Activated CD4-positive, alpha-beta T cell treated with anti-CD3 and anti-CD28 coated beads, Interleukin-2, Interleukin-4, amounts not matched to agents 100 ng/mL and 50 ng/mL, durations not matched to agents 16 hours and 8 hours (primary cell): ENCODE data around the gene REM1.
"Not testable (repeated sequence)": the region's sequence is repeated elsewhere in the genome, so short reads cannot be mapped to it uniquely, and the experiment has no call there.

ENCODE experiments used
- DNase-seq: peaks from one replicate; pipeline ENCODE4 v3.0.0-alpha.2; 2020; ENCODE audit warnings: low spot score

The REM1 gene

DNA sequence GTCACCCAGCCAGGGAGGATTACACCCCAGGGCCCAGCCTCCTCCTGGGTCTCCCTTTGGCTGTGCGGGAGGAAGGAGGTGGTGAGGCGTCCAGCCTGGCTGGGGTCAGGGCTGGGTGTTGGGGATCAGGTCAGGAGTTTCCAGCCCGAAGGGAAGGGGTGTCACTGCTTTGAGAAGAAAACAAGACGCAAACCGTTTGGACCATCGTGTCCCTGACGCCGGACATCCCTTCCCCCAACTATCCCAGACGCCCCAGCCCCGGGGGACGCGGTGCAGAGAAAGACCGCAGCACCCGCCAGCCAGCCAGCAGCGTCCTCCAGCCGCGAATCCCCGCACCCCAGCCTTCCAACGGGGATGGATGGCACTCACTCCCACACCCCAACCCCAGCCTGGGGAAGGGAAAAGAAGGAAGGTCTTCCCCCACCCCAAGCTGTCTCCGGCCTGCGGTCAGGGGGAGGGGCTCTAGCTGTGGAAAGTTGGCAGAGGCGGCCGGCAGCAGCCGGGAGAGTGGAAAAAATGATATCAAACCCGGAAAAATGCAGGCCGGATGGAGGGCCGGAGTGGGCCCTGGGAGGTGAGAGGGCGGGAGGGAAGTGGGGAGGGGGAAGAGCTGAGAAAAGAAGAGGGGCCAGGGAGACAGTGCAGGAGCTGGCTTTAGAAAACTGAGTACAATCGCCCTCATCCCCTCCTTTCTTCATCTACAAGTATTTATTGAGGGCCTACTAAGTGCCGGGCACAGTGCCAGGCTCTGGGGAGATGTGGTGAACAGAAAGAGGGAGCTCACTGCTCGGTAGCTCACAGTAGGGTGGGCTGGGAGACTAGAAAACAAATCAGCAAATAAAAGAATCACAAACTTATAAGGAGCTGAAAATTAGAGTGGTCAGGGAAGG, 10.6 kb downstream of the REM1 start:
- no peak for DNase-seq

DNA sequence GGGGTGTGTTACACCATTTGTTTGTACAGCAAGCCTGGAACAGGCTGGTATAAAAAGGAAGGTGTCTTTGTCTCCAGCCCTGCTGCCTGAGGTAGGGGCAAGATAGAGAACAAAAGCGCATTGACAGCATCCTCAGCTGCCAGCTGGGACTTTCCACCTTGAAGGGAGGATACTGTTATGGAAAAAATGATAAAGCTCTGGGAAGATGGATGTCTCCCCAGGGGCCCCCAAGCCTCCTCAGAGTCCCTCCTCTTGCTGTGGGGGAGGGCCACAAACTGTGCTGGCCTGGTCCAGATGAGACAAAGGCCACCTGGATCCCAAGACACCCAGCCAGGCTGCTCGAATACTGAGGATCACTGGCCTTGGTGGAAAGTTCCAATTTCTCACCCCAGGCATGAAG, 13.0 kb downstream of the REM1 start:
- no peak for DNase-seq

DNA sequence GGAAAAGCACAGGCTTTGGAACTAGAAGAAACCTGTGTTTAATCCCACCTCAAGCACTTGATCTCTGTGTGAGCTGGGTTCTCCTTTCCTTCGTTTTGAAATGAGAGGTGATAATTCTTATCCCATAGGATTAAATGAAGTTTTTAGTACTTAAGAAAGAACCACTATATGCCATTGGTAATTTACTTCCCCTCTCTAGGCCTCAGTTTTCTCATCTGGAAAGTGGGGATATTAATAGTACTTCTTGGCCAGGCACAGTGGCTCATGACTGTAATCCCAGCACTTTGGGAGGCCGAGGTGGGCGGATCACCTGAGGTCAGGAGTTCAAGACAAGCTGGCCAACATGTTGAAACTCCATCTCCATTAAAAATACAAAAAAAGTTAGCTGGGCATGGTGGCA, 14.1 kb downstream of the REM1 start:
- no peak for DNase-seq

DNA sequence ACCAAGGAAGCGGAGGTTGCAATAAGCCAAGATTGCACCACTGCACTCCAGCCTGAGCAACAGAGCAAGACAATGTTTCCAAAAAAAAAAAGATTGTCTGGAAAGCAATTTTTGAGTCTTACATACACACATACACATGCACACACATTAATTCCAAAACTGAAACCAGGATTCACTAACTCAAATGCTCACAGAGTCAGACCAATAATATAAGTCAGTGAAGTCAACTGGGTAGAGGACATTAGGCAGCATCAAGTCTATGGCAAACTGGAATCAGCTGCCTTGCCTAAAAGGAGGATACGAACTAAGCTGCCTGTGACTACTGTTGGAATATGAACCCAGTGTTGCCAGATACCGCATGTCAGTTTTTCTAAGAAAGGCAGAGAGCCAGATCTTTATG, 15.7 kb downstream of the REM1 start:
- DNase-seq, result no peak

DNA sequence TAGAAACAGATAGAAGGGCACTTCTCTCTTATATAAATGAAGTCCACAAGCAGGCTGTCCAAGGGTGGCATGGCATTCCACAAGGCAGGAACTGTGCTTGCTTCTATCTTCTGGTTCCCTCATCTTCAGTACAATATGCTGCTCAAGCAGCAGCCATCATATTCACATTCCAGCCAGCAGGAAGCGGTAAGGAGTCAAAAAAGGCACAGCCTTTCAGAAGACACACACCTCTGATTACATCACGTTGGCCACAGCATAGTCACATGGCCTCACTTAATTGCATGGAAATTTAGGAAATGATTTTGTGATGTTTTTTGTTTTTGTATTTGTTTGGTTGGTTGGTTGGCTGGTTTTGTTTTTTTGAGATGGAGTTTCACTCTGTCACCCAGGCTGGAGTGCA, 19.0 kb downstream of the REM1 start:
- DNase-seq, result no peak

DNA sequence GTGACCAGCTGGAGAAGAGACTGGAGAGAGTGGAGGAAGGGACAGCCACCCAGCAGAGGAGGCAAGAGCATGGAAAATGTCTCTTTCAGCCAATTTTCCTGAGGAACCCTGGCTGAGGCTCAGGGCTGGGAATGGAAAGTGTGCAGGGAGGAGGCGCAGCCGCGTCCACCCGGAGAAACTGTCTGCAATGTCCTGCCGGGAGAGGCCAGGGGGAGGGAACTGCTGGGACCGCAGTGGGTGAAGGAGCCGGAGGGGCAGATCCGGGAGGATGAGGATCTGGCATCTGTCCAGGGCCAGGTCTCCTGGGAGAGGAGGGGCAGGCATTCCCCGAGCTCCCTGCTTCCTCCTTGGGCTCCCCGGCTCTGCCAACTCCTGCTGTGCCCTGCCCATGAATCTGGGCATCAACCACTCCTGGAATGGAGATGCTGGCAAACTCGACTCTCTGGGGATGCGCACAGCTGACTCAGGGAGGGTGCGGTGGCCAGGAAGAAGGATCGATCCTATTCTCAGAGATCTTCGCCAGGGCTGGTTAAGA, 21.7 kb downstream of the REM1 start:
- no peak for DNase-seq

DNA sequence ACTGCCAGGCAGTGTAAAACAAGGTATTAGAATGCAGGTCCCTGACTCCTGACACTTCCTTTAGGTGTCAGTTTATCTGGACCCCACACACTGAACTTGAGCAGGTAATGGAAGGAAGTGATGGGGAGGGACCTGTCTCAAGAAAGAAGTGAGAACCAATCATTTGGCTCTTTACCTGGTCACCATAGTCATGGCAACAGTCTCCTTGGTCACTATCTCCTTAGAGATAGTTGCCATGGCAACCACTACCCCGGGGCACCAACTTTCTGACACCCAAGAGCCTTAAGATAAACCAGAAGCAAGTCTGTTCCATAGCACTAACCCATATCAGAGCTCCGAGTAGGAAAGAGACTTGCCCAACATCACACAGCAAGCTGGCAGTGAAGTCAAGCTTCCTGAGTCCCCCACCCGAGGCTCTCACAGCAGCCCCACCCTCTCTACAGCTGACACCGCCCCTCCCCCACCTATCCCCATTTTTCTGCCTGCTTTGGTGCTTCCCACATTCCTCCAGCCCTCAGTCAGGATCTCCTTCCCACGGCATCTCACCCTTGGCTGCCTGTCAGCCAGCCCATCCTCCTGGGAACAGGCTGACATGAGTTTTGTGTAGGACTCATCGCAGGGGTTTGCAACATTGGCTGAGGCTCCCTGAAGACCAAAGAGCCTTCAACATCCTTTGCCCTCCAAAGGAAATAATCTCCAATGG, 22.9 kb downstream of the REM1 start:
- no peak for DNase-seq

DNA sequence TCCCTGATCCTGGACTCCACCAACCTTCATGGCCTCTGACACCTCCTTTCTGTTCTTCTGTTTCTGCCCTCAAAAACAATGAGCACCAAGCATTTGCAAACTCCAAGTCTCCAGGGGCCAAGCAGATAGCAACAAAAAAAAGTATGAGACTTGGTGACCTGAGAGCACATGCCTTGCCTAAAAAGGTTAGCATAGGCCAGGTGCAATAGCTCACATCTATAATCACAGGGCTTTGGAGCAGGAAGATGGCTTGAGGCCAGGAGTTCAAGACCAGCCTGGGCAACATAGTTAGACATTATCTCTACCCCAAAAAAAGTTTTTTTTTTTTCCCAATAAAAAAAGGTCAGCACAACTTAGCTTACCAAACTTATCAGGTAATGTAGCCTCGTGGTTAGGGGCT, 25.4 kb downstream of the REM1 start:
- no peak for DNase-seq

DNA sequence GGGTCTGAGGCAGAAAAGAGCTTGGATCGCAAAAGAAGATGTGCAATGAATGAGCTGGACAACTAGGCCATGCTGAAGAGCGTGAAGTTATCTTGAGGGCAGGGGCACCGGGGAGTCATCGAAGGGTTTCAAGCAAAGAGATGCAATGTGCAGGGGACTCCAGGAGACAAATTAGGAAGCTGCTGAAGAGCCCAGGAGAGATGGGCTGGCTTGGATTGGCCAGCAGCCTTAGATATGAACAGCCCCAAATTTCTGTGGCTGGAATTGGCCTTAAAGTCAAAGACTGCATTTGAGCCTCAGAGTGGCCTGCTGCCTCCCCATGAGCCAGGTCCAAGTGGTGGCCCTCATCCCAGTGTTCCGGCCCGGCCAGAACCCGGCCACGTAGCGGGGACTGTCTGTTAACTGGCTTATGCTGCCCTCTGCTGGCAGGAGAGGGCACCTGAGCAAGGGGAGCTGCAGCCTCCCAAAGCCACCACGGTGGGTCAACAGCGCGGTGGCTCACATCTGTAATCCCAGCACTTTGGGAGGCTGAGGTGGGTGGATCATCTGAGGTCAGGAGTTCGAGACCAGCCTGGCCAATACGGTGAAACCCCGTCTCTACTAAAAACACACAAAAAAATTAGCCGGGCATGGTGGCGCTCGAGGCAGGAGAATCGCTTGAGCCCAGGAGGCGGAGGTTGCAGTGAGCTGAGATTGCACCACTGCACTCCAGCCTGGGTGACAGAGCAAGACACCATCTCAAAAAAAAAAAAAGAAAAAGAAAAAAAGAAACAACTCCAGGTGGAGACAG, 28.0 kb downstream of the REM1 start:
- DNase-seq, result peak; percentile 78

DNA sequence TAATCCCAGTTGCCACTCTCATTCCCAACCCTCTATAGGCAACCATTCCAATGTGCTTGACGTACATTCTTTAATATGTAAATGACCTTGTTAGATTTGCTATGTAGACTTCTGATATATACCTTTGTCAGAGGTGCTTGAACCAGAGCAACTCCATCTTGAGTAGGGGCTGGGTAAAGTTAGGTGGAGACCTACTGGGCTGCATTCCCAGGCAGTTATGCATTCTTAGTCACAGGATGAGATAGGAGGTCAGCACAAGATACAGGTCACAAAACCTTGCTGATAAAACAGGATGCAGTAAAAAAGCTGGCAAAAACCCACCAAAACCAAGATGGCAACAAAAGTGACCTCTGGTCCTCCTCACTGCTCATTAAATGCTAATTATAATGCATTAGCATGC, 30.8 kb downstream of the REM1 start:
- no peak for DNase-seq

DNA sequence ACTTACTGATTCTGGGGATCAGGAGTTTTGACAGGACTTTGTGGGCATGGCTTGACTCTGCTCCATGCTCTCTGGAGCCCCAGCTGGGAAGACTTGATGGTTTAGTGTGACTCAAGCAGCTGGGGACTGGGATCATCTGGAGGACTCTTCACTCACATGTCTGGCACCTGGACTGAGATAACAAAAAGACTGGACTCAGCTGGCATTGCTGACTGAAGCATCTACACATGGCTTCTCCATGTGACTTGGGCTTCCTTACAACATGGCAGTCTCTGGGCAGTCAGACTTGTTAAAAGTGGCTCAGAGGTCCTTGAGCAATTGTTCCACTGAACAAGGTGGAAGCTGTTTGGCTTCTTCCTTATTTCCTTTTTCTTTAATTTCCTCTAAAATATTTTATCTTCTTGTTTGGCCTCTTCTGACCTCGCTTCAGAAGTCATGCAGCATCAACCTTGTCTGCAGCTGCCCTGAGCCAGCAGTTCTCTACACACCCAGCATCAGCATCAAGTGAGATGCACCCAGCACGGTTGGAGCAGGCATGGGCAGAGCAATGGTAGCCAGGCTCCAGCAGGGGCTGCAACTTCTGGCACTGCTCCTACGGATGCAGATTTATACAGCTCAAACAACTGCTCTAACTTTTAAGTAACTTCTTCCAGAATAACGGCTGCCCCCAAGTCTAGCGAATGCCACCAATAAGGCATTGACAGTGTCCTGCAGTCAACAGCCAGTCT, 33.6 kb downstream of the REM1 start:
- no peak for DNase-seq

DNA sequence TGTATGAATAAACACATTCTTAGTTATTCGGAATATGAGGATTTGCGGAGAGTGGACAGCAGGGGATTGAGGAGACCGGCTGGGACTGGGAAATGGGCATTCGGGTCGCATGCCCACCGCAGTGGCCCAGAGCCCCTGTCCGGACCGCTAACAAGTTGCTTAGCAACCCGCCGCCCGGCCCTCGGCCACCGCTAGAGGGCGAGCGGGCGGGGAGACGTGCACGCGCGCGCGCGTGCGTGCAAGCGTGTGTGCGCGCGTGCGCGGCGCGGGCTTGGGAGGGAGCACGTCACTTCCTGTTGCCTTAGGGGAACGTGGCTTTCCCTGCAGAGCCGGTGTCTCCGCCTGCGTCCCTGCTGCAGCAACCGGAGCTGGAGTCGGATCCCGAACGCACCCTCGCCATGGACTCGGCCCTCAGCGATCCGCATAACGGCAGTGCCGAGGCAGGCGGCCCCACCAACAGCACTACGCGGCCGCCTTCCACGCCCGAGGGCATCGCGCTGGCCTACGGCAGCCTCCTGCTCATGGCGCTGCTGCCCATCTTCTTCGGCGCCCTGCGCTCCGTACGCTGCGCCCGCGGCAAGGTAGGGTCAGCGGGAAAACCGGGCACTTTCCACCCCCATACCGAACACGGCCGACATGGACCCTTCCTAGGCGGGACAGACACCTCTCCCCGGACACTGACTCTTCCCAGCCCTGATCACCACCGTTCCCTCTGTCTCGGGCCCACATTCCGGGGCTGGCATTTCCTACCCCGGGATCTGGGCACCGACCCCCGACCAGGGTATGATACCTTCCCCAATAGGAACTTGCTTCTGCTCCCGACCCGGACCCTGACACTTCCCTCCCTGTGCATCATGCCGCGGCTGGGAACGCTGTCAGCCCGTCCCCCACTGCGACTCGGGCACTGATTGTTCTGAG, 39.3 kb downstream of the REM1 start, which contains the start of gene HM13:
Gene HM13, plus strand, starts transcription at position 289 of the 918 bp plus-strand sequence. Its CDS starts 110 bp downstream, at position 399.
- peak; percentile 90 for DNase-seq

DNA sequence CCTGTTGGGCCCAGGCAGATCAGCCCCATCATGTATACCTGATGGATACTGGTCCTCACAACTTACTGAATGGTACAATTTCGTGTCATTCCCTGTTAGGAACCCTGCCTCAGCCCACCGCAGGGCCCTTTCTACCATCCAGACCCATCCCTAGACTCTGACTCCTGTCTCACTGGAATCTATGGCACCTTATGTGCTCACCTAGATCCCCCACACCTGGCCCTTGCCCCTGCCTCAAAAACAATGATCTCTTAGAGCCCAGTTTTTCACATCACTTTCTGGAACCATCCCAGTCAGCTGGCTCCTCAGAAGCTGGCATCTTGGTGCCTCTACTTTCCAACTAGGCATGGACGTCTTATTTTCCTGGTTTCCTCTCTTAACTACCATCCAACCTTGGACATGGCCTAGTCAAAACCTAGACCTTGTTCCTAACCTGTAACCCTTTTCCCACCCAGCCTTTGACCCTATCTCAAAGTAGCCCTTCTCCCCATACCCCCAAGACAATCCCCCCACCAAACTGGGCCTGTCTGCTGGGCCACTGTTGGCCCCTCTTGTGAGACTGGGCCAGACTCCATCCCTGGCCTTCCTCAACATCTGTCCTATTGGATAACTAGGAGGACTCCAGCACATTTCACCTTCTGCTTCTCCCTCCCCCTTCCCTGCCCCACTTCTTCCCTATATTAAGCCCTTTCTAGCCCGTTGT, 40.1 kb downstream of the REM1 start:
- no peak for DNase-seq

DNA sequence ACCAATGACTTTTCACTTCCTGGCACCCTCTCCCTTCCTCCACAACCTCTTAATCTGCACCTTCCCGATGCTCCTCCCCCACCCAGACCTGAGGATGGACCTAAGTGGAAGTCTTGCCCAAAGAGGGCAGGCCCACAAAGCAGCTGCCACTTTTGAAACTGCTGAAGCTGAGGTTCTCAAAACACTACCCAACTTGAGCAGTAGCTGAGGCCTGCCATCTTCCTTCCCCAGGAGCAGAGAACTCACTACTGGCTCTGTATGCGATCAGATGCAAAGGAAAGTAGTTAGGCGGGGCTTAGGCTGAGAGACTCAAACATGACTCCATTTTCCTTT, 40.7 kb downstream of the REM1 start:
- peak; percentile 43 for DNase-seq

DNA sequence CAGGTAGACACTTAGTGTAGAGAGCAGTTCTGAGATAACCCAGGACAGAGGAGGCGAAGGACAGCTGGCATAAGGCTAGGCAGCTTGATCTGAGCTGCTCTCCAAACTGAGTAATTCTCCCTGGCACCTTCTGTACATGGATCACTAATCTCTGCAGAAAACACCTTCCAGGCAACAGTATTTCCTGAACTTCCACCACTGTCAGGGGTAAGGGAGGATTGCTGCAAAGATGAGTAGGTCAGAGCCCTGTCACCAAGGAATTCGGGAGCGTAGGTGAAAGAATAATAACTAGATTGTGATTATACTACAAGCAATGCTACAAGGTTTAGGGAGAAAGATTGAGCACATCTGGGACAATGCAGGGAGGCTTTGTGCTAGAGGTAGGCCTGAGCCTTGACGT, 41.1 kb downstream of the REM1 start:
- DNase-seq, result no peak

DNA sequence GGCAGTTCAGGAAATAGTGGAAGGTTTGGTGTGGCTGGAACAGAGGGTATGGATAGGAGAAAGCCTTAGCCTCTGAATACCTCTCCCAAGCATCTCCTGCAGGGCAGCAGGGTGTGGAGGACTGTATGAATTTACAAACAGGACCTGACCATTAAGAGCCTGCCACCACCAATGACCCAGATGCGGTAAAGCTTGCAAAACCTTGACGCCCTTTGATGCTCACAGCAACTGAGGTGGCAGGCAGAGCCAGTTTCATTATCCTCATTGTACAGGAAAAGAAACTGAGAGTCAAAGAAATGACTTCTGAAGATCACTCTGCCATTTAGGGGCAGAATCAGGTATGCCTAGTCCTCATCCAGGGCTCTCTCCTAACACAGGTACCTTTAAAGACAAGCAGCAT, 41.6 kb downstream of the REM1 start:
- DNase-seq, result peak; percentile 51

DNA sequence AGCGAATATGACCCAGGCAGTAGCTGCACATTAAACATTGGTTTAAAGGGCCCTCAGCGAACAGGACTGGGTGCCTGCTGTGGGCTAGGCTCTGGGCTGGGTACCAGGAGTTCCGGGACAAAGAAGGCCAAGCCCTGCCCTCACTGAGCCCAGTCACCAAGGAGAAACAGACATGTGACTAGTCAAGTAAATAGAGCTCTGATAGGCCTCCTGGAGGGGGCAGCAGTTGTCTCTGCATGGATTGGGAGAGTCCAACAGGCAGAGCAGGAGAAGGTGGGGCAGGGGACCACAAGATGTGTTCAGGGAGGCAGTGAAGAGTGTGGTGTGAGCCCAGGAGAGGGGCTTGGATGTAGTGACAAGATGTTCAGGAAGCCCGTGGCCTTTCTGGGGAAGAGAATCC, 42.3 kb downstream of the REM1 start:
- no peak for DNase-seq

DNA sequence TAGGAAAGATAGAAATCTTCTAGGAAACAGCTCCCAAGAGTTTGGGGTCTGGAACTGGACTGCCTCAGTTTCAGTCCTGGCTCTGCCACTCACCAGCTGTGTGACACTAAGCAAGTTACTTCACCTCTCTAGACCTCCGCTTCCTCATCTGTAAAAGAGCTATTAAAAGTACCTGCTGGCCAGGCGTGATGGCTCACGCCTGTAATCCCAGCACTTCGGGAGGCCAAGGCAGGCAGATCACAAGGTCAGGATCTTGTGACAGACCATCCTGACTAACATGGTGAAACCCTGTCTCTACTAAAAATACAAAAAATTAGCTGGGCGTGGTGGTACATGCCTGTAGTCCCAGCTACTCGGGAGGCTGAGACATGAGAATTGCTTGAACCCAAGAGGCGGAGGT, 46.2 kb downstream of the REM1 start:
- not testable (repeated sequence) for DNase-seq

DNA sequence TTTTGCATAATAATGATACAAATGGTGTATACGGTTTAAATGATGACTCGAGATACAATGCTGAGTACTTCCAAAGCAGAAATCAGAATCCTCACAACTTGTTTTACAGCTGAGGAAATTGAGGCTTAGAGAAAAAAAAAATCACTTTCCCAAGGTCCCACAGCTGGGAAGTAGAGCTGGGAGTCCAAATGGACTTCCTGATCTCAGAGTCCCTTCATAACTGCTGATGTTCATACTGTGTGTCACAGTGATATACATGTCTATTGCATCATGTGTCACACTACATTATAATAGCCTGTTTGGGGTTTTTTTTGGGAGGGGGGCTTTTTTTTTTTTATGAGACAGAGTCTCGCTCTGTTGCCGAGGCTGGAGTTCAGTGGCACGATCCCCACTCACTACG, 47.6 kb downstream of the REM1 start:
- DNase-seq, result no peak
